Tibial nerve (tissue), 4 donors: Measurements from ENCODE around the gene ZNF429.

ENCODE experiments used
- CTCF ChIP-seq, 5 experiments: fragments of 200-600 bp in 3 of 5; fragments of 450-650 bp in 2 of 5; sonication (generic) in 3 of 5; IDR thresholded peaks; one replicate each; pipeline ENCODE4 v1.5.1; 2016 to 2019; ENCODE audit warnings: antibody characterized with exemption in 5 of 5, mild to moderate bottlenecking in 3 of 5, moderate library complexity in 2 of 5
- EP300 ChIP-seq, 2 donors: sonication (generic); formaldehyde crosslinking; IDR thresholded peaks; one replicate each; pipeline ENCODE4 v1.6.1; 2017; ENCODE audit warnings: antibody characterized with exemption in 2 of 2, mild to moderate bottlenecking in 1 of 2
- POLR2A ChIP-seq, 2 donors: fragments of 450-650 bp; IDR thresholded peaks; one replicate each; pipeline ENCODE4 v1.6.1; 2017; ENCODE audit warnings: antibody characterized with exemption in 2 of 2, mild to moderate bottlenecking in 2 of 2, moderate library complexity in 2 of 2

GRCh38 chr19:21492947-21493906, 12.2 kb upstream of the ZNF429 start:
- no peak for TF ChIP-seq CTCF (IDR thresholded peaks at IDR 0.05)
- no peak for TF ChIP-seq POLR2A (IDR thresholded peaks at IDR 0.05)
- TF ChIP-seq EP300 (IDR thresholded peaks at IDR 0.05), result no peak
